Esophagus squamous epithelium (tissue), 5 donors: ENCODE results near the gene FOXP4. TPM values are rescaled to one million over a fixed set of nuclear protein-coding genes. Genes with fewer than 3 reads are reported as not detected.

Experiments
- DNase-seq: peaks from one replicate; lab custom pipeline; 2025; lab: John Stamatoyannopoulos, UW
- H3K27ac ChIP-seq, 4 donors: fragments of 200-600 bp; sonication (generic); one replicate each; pipeline ENCODE4 v1.5.1; 2016 to 2019; ENCODE audit warnings: mild to moderate bottlenecking in 1 of 4
- H3K27me3 ChIP-seq, 4 donors: fragments of 200-600 bp; sonication (generic); 1 replicate in 3 of 4; 2 replicates in 1 of 4; pipeline versions ENCODE4 v1.5.1 to v1.6.0; 2017 to 2021; ENCODE audit warnings: antibody characterized with exemption in 1 of 4
- H3K36me3 ChIP-seq, 3 donors: fragments of 200-600 bp; sonication (generic); one replicate each; pipeline ENCODE4 v1.5.1; 2016 to 2019
- H3K4me1 ChIP-seq, 3 donors: fragments of 200-600 bp; sonication (generic); one replicate each; pipeline ENCODE4 v1.5.1; 2017 to 2019
- H3K4me3 ChIP-seq, 4 donors: fragments of 200-600 bp; sonication (generic); 1 replicate in 3 of 4; 2 replicates in 1 of 4; pipeline ENCODE4 v1.5.1; 2016 to 2019; ENCODE audit warnings: mild to moderate bottlenecking in 2 of 4, moderate library complexity in 1 of 4
- H3K9me3 ChIP-seq, 3 donors: fragments of 200-600 bp; sonication (generic); one replicate each; pipeline ENCODE4 v1.5.1; 2016 to 2019
- CTCF ChIP-seq, 6 experiments: fragments of 450-650 bp in 4 of 6; fragments of 200-600 bp in 2 of 6; sonication (generic) in 2 of 6; IDR thresholded peaks; one replicate each; pipeline ENCODE4 v1.5.1; 2016 to 2019; ENCODE audit warnings: antibody characterized with exemption in 6 of 6, mild to moderate bottlenecking in 4 of 6, moderate library complexity in 4 of 6
- POLR2A ChIP-seq, 4 donors: fragments of 450-650 bp; IDR thresholded peaks; one replicate each; pipeline ENCODE4 v1.6.1; 2017; ENCODE audit warnings: antibody characterized with exemption in 4 of 4, mild to moderate bottlenecking in 4 of 4, moderate library complexity in 3 of 4
- WGBS, 2 donors: methylation state at CpG; one replicate each; pipeline ENCODE4 v1.1.5; 2018; 5-methylcytosine and 5-hydroxymethylcytosine counted together
- intact Hi-C: fragments of 100-400 bp; cut with DNase I; formaldehyde crosslinking; loops from one replicate; pipeline ENCODE4 v1.15.0; 2022
- total RNA-seq, 4 donors: library from RNA; depleted of rRNA; stranded (reverse); fragments of >200 nt; gene quantifications; one replicate each; pipeline ENCODE4 v1.1.0, GENCODE V29; 2016
- donor health status: DM: yes; HTN: yes; CAD: no.

FOXP4 gene
- total RNA-seq, 4 donors from 2014 or later = 2.2 to 10.3 (median 6.8) TPM

DNA sequence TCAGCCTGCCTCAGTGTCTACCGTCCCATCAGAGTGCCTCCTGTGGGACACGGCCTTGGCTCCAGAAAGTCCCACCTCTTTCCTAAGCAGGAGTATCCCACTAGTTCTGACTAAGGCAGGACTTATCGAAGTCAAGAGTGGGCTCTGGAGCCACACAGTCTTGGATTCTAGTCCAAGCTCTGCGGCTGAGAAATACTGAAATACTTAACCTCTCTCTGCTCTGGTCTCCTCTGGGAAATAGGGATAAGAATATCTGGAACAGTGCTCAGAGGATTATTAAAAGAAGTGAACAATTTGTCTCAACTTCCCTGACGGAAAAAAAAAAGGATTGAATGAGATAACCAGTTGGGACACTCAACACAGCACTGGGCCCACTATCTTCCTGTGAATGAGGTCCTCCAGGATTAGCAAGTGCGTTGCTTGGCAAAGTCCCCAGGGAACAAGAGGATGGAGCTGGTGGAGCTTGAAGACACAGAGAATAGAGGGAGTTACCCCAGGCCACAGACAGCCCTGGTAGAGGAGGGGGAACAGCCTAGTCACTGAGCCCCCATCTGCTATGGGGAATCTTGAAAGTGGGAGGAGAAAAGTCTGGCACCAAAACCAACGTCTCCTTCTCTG is 34.6 kb upstream of the FOXP4 start:
- peaks cover 0 to 4% (median 0%) of the 10 kb centered on the region in 3 donors for H3K4me1 ChIP-seq
- intact Hi-C loops = no loop called here
- WGBS, 2 donors = 83 to 85% methylated on average over 4 to 6 of the region's 7 CpGs
- H3K9me3 ChIP-seq = no peaks in the 10 kb centered on the region
- DNase-seq = no peak
- H3K36me3 ChIP-seq = no peaks in the 10 kb centered on the region
- peaks cover 0 to 81% (median 0%) of the 10 kb centered on the region in 4 donors for H3K27me3 ChIP-seq
- TF ChIP-seq CTCF (IDR thresholded peaks at IDR 0.05) = no peak
- TF ChIP-seq POLR2A (IDR thresholded peaks at IDR 0.05) = no peak
- H3K27ac ChIP-seq = no peak overlapping the region
- no peak overlapping the region for H3K4me3 ChIP-seq

DNA sequence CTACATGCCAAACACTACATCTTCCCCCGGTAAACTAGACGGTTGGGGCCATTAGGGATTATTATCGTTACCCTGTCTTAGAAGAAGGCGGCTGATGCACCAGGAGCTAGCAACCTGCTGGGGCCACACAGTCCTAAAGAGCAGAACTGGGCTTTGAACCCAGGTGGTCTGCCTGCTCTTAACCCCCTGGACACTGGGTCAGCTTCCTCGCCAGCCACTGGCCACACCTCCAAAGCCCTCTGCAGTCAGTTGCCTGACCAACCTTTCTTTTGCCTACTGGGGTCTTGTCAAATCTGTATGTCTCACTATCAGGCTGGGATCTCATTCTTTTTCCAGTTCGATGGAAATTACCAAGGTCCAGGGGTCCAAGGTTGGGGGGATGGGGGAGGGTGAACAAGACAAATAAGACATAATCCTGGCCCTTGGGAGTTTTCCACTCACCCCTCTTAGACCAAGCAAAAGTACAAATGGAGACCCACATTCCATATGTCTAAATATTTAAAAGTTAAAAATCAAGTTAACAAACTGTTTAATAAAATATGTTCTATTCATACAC is 34.0 kb upstream of the FOXP4 start:
- no peak for DNase-seq
- no peak overlapping the region for H3K4me3 ChIP-seq
- 67 to 85% methylated on average over 1 to 5 of the region's 6 CpGs for WGBS, 2 donors
- intact Hi-C loops = no loop called here
- peaks cover 0 to 79% (median 0%) of the 10 kb centered on the region in 4 donors for H3K27me3 ChIP-seq
- no peaks in the 10 kb centered on the region for H3K9me3 ChIP-seq
- no peaks in the 10 kb centered on the region for H3K4me1 ChIP-seq
- TF ChIP-seq CTCF (IDR thresholded peaks at IDR 0.05) = no peak
- TF ChIP-seq POLR2A (IDR thresholded peaks at IDR 0.05) = no peak
- no peaks in the 10 kb centered on the region for H3K36me3 ChIP-seq
- no peak overlapping the region for H3K27ac ChIP-seq

GRCh38 chr6:41515995-41516394 is 30.2 kb upstream of the FOXP4 start:
- intact Hi-C loops = no loop called here
- H3K27me3 ChIP-seq = peaks cover 0 to 64% (median 0%) of the 10 kb centered on the region in 4 donors
- DNase-seq = no peak
- H3K9me3 ChIP-seq = no peaks in the 10 kb centered on the region
- TF ChIP-seq POLR2A (IDR thresholded peaks at IDR 0.05) = no peak
- TF ChIP-seq CTCF (IDR thresholded peaks at IDR 0.05) = no peak
- no peaks in the 10 kb centered on the region for H3K36me3 ChIP-seq
- H3K27ac ChIP-seq = no peak overlapping the region
- H3K4me3 ChIP-seq = no peak overlapping the region
- WGBS, 2 donors = 77 to 83% methylated on average over 5 to 6 of the region's 6 CpGs
- no peaks in the 10 kb centered on the region for H3K4me1 ChIP-seq

DNA sequence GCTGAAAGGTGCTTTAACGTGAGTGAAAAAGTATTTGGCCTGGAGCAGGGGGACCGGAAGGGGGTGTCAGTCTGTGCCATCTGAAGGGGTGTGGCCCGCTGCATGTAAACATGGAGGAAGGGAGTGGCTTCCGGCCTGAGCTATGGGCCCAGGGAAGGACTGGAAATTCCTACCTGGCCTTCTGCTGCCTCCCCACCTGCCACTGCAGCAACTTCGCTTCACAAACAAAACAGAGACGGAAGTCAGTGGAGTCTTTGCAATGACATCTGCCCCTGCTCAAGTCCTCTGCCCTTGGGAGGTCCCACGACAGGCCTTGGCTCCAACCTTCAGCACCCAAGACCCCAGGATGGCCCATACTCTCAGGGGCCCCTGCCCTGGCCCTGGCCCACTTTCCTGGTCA is 28.1 kb upstream of the FOXP4 start:
- no peak for DNase-seq
- Histone ChIP-seq H3K27me3 (peaks cover 0 to 66% (median 0%) of the 10 kb centered on the region in 4 donors), H3K9me3 (no peaks in the 10 kb centered on the region), H3K27ac (no peak overlapping the region), H3K36me3 (no peaks in the 10 kb centered on the region), H3K4me1 (no peaks in the 10 kb centered on the region), H3K4me3 (no peak overlapping the region)
- intact Hi-C loops = no loop called here
- TF ChIP-seq POLR2A (IDR thresholded peaks at IDR 0.05) (no peak), CTCF (IDR thresholded peaks at IDR 0.05) (no peak)
- WGBS, 2 donors = 61 to 69% methylated on average over 4 to 7 of the region's 7 CpGs

DNA sequence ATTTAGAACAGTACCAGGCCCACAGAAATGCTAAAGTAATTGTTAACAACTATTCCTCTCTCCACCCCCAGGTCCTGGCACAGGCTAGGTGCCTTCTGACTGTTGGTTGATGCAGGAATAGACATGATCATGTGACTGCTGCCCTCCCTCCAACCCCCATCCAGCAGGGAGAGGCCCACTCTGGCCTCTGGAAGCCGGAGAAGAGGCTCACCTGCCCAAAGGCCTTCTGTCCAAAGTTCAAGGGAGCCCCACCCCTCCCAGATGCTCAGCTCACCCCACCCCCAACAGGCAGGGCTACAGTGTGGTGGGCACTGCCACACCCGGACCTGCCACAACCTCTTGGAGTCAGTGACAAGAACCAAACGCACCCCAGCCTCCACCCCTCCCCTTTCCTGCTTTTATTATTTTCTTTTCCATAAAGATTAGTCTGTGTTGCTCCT is 26.9 kb upstream of the FOXP4 start:
- no peaks in the 10 kb centered on the region for H3K9me3 ChIP-seq
- H3K4me1 ChIP-seq = no peaks in the 10 kb centered on the region
- no peak overlapping the region for H3K27ac ChIP-seq
- no peak for DNase-seq
- 71 to 100% methylated on average over 1 to 2 of the region's 3 CpGs for WGBS, 2 donors
- H3K36me3 ChIP-seq = no peaks in the 10 kb centered on the region
- H3K4me3 ChIP-seq = no peak overlapping the region
- no peak for TF ChIP-seq POLR2A (IDR thresholded peaks at IDR 0.05)
- TF ChIP-seq CTCF (IDR thresholded peaks at IDR 0.05) = no peak
- peaks cover 0 to 67% (median 0%) of the 10 kb centered on the region in 4 donors for H3K27me3 ChIP-seq
- intact Hi-C loops = no loop called here
